ENCODE data around the gene PRRT1.
"Not testable (repeated sequence)": the region's sequence is repeated elsewhere in the genome, so short reads cannot be mapped to it uniquely, and the experiment has no call there.

Gene PRRT1

GRCh38 chr6:32151863-32152768 is at the start of gene PRRT1:
TSS of gene PRRT1 (minus strand) at chr6:32151939. CDS start at chr6:32151827, 112 bp downstream.
- no peak for DNase-seq

DNA sequence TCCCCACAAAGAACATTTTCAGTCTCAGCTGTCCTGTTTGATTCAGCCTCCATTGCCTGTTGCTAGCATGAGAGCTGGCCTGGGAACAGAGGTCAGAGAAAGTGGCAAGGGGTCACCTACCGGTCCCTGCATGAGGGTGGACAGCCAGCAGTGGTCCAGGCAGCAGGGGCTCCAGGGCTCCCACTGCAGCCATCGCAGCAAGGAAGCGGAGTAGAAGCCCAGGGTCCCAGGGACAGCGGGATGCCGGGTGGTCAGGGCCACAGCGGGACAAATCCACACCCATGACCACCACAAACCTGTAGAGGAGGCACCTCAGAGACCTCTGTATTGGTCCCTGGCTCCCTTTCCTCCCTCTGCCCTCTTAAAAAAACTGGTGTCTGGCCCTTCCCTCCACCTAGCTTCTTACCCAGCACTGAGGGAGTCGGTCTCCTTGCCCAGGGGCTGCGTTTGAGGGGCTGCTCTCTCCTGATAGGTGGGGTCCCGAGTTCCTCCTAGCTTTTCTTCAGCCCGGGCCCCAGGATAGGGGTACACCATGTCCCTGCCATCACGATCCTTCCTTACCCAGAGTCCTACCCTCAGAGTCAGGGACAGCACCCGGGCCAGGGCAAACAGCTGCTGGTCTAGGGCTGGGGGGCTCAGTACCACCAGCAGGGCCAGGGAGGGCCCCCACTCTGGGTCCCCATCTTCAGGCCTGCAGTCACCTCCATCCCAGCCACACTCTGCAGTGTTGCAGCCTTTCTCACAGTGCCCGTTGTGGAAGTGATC is 49.2 kb upstream of the PRRT1 start:
- no peak for DNase-seq

DNA sequence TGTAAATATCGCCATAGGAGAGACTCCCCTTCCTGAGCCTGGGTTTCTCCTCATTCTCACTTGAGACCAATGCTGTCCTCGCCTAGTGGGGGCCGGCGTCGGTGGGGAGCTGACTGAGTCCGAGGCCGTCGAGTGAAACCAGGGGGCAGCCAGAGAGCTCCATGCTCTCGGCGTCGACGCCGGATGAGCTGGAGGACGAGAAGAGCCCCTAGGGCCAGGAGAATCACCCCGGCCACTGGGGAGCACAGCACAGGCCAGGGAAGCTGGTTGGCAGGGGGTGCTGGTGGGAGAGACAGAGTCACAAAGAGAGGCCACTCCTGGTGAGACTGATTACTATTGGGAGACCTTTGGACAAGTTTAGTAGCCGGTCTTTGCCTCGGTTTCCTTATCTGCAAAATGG is 47.1 kb upstream of the PRRT1 start:
- DNase-seq: no peak

- no peak for DNase-seq
Measured at GRCh38 chr6:32198345-32198696, 46.6 kb upstream of the PRRT1 start.

DNA sequence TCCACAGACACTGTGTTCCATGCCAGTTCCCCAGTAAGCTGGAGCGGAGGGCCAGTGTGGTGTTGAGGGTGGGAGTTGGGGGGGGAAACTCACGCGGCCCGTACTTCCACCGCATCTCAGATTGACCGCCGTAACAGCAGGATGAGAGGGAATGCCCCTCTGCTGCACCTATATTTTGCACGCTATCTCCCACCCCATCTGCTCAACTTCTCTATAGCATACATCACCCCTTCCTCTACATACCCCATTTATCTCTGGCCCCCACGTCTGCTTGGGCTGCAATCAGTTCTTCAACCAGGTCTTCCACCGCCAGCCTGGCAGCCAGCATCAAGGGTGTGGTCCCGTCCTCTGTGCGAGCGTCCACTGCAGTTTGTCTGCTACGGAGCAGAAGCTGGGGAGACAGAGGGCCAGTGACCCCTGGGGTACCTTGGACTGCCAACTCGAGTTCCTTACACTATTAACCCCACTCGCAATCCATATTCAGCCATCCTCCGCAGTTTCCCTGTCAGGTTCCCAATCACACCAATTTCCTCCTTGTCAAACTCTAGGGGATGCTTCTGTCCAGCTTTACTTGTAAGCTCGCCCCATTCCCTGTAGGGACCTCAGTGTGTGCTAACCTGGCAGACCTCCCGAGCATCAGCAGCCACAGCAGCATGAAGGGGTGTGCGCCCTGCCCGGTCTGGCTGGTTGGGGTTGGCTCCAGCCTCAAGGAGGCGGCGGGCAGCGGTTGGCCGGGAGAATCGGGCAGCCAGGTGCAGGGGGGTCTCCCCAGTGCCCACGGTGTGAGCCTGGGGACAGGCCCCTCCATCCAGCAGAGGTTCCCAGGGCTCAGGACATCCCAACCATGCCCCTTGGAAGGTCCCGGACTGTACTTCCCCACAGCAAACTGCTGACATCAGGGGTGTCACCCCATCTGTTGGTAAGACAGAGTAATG is 45.2 kb upstream of the PRRT1 start:
- no peak for DNase-seq

DNA sequence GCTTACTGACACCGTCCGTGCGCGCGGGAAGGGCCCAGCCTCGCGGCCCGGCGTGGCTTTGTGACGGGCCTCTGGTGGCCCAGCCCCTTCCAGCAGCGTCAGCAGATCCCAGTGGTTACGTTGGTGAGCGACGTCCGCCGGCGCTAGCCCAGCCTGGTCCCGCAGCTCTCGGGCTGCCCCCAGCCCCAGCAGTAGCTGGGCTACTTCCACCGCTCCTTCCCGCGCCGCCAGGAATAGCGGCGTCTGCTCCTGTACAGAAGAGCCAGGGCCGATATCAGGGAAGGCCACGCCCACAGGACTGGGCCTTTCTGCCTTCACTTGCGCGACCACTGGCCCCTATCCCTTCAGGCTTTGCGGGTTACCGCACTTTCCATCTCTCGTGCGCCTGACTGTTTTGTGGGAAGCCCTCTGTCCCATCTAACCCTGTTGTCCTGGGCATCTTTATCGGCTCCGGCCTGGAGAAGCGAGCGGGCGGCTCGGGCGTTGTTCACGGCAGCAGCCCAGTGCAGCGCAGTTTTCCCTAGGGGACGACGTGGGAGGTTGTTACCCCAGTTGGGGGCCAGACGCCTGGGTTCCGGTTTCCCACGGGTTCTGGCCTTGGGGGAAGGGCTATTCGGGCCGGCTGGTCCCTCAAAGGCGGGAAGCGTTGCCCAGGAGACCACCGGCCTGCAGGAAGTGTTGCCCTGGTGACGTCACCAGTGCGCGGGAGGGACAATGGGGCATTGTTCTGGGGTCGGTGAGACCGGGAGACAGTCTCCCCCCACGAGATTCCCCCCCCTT is 44.4 kb upstream of the PRRT1 start:
- peak; percentile 94 for DNase-seq

DNA sequence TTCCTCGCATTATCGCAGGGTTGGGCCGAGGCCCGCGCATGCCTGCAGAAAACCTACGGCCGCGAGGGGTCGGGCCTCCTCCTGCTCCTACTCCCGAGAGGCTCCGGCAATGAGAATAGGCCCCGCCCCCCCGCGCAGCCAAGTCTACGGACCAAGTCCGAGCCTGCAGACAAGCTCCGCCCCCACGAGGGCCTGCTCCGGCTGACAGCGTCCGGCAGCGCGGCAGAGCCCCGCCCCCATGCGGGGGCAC is 43.8 kb upstream of the PRRT1 start:
- peak; percentile 100 for DNase-seq

GRCh38 chr6:32194825-32195651 is 43.3 kb upstream of the PRRT1 start:
- DNase-seq: no peak

DNA sequence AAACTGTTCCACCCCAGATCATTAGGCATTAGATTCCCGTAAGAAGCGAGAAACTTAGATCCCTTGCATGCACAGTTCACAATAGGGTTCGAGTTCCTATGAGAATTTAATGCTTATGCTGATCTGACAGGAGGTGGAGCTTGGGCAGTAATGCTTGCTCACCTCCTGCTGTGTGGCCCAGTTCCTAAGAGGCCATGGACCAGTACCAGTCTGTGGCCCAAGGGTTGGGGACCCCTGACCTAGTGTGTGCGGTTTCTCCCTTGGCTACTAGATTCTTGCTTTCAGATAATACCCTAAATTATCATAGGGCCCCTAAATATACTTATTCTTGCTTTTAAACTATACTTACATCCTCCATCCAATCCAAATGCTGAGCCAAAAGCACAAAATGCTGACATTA is 42.6 kb upstream of the PRRT1 start:
- DNase-seq: no peak

GRCh38 chr6:32193096-32193495 is 41.4 kb upstream of the PRRT1 start:
- DNase-seq: not testable (repeated sequence)

DNA sequence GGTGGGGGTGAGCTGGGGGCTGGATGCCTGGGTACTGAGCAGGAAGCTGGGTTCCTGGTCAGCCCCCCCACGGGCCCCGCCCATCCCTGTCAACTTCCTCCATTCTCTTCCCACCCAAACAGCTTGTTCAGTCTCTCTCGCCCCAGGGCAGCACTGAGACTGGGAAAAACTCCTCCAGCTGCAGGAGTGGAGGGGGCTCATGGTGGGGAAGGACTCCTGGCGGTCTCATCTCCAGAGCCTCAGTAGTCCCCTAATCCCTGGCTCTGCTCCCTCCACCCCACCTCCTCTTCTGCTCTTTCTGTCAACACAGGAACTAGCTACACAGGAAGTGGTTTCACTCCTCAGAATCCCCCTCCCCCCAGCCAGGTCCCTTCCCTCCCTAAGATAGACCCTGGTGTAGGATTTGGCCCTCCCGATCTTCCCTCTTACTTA is 40.9 kb upstream of the PRRT1 start, which contains the start of gene GPSM3:
GPSM3 (minus strand) TSS at position 36 of the 432 bp plus-strand sequence. CDS start 130 bp downstream, outside the sequence.
- DNase-seq: peak; percentile 71

GRCh38 chr6:32191696-32192607 is 40.2 kb upstream of the PRRT1 start:
- DNase-seq: no peak

GRCh38 chr6:32190911-32191677 is 39.4 kb upstream of the PRRT1 start:
- no peak for DNase-seq

DNA sequence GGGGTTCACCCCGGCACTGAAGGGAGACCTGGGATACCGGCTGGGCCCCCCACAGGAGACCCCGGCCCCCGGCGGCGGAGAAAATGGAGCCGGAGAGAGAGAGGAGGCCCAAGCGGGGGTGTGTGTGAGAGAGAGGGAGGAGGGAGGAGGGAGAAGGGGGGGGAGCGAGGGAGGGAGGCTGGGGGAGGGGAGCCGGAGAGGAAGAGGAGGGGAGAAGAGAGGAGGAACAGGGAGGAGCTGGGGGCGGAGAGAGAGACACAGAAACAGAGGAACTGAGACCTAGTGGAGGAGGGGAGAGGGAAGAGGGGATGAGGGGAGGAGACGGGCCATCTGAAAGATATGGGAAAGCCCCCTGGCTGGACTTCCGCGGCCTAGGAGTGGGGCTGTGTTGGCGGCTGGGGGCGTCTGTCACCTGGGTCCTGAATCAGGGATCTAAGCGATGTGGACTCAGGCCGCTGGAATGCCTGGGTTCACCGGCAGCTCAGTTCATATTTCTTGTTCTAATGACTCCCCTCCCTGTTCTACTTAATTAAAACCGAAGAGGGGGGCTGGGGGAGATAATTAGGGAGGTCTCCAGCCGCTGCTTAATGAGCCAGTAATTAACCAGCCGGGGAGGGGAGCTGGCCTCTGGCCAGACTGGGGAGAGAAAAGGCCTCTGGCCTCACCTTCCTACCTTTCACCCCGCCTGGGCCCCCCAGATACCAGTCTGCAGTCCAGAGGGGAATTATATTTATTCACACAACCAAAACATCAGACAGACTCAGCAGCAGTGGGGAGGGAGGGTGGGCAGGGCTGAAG is 38.5 kb upstream of the PRRT1 start, which contains the start of gene PBX2:
PBX2 (minus strand) TSS at position 149 of the 798 bp plus-strand sequence. CDS start 287 bp downstream, outside the sequence.
- DNase-seq: peak; percentile 94

DNA sequence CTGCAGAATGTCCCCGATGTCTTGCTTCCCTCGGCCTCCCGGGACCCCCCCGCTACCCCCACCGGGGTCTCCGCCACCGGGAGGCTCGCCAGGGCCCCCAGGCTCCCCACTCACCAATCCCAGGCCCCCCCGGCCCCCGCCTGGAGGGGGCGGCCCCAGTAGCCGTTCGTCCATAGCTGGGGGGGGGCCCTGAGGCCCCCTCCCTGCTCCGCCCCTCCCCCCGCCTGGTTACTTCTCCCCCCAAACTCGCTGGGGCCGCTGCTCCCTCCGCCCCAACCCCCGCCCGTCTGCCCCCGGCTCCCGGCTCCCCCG is 38.0 kb upstream of the PRRT1 start:
- no peak for DNase-seq

- DNase-seq: no peak
Measured at GRCh38 chr6:32189069-32189741, 37.5 kb upstream of the PRRT1 start.

DNA sequence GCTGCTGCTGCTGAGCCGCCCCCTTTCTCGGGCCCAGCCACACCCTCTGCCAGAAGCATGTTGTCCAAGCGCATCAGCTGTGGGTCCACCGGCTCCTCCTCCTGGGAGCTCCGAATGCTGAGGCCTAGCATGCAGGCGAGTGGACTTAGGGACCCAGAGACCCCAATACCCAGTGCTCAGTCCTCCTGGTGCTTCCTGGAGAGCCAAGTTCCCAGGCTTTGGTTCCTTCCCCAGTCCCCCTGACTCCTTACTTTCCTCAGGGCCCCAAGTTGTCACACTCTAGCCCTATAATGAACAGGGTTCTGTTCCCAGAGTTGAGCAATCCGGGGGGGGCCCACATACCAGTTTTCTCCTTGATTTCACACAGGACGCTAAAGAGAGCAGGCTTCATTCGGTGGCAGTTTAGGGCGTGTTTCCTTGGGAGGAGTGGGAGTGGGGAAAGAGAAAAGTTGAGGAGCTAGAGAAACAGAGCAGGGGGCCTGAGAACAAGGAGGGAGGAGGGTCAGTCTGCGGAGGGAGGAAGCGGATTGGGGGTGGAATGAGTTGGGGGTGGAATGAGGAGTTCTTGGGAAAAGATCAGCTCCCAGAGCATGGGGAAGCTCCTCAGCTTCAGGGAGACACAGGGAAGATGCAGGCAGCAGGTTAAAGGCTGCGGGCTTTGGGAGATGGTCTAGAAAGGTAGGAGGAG is 36.8 kb upstream of the PRRT1 start:
- DNase-seq: no peak
